Amygdala (tissue), 56 donors: ENCODE measurements around the gene IBTK.
"Not testable (repeated sequence)": the region's sequence is repeated elsewhere in the genome, so short reads cannot be mapped to it uniquely, and the experiment has no call there.

Experiments
- DNase-seq, 56 donors: peaks; one replicate each; lab custom pipeline; 2025; lab: John Stamatoyannopoulos, UW

IBTK gene

GRCh38 chr6:82185948-82186535 lies 61.5 kb downstream of the IBTK start:
- no peak for DNase-seq

- no peak for DNase-seq
Observed at GRCh38 chr6:82183642-82184282, 63.8 kb downstream of the IBTK start.

GRCh38 chr6:82182756-82183155 lies 64.8 kb downstream of the IBTK start:
- DNase-seq: no peak

GRCh38 chr6:82179415-82179814 lies 68.1 kb downstream of the IBTK start:
- no peak for DNase-seq

- DNase-seq: no peak
Observed at GRCh38 chr6:82178759-82179112, 68.8 kb downstream of the IBTK start.

GRCh38 chr6:82178077-82178758 lies 69.3 kb downstream of the IBTK start:
- DNase-seq: no peak

GRCh38 chr6:82176616-82177015 lies 70.9 kb downstream of the IBTK start:
- DNase-seq: no peak

GRCh38 chr6:82172594-82172993 lies 75.0 kb downstream of the IBTK start:
- no peak for DNase-seq

- DNase-seq: no peak
Observed at GRCh38 chr6:82169138-82169876, 78.2 kb downstream of the IBTK start.

GRCh38 chr6:82166493-82166892 lies 81.1 kb downstream of the IBTK start:
- DNase-seq: no peak

- no peak for DNase-seq
Observed at GRCh38 chr6:82160255-82160990, 87.1 kb downstream of the IBTK start.

GRCh38 chr6:82152786-82153185 lies 94.8 kb downstream of the IBTK start:
- DNase-seq: not testable (repeated sequence)

GRCh38 chr6:82151147-82151546 lies 96.4 kb downstream of the IBTK start:
- DNase-seq: not testable (repeated sequence)

- DNase-seq: no peak
Observed at GRCh38 chr6:82145926-82146452, 101.6 kb downstream of the IBTK start.

GRCh38 chr6:82144852-82145340 lies 102.6 kb downstream of the IBTK start:
- peak in 15 of 56 donors; percentile 2 to 33 (median 12) for DNase-seq

- peak in 7 of 56 donors; percentile 1 to 42 (median 14) for DNase-seq
Observed at GRCh38 chr6:82144007-82144851, 103.3 kb downstream of the IBTK start.

GRCh38 chr6:82143041-82143481 lies 104.5 kb downstream of the IBTK start:
- DNase-seq: no peak

GRCh38 chr6:82142524-82142923 lies 105.0 kb downstream of the IBTK start:
- DNase-seq: no peak
